ENCODE results near the gene MAD1L1. TPM values are rescaled to one million over a fixed set of nuclear protein-coding genes. Genes with fewer than 3 reads are reported as not detected.

The MAD1L1 gene
- total RNA-seq, 4 donors from 2014 or later = 8.0 to 52.7 (median 26.7) TPM

GRCh38 chr7:2141021-2141410 is 91.7 kb downstream of the MAD1L1 start:
- intact Hi-C loops (cut with DNase I; ENCODE audit: low total_unique reads) = no loop called here
- in situ Hi-C loops (cut with MboI; ENCODE audit: low pct_ligation_motif_present in 1 of 4, low pct_unique_long_range_greater_than_20kb in 1 of 4, low sequenced_read_pairs in 3 of 4) = no loop called here
- no peaks in the 10 kb centered on the region for H3K36me3 ChIP-seq
- DNase-seq = no peak
- H3K4me1 ChIP-seq = no peaks in the 10 kb centered on the region
- no peak for TF ChIP-seq POLR2A (IDR thresholded peaks at IDR 0.05)
- TF ChIP-seq EP300 (IDR thresholded peaks at IDR 0.05; ENCODE audit: low read depth) = no peak
- TF ChIP-seq POLR2AphosphoS5 (IDR thresholded peaks at IDR 0.05) = no peak
- TF ChIP-seq CTCF (IDR thresholded peaks at IDR 0.05) = no peak
- H3K27ac ChIP-seq = no peak overlapping the region
- H3K4me3 ChIP-seq = no peak overlapping the region
- no peaks in the 10 kb centered on the region for H3K9me3 ChIP-seq
- H3K27me3 ChIP-seq = no peaks in the 10 kb centered on the region
- 94 to 96% methylated on average over 9 to 17 of the region's 17 CpGs for WGBS, 2 donors (ENCODE audit: low coverage in 1 of 2)

- H3K4me1 ChIP-seq = no peaks in the 10 kb centered on the region
- intact Hi-C loops (cut with DNase I; ENCODE audit: low total_unique reads) = no loop called here
- in situ Hi-C loops (cut with MboI; ENCODE audit: low pct_ligation_motif_present in 1 of 4, low pct_unique_long_range_greater_than_20kb in 1 of 4, low sequenced_read_pairs in 3 of 4) = no loop called here
- TF ChIP-seq POLR2A (IDR thresholded peaks at IDR 0.05) = no peak
- TF ChIP-seq CTCF (IDR thresholded peaks at IDR 0.05) = no peak
- TF ChIP-seq POLR2AphosphoS5 (IDR thresholded peaks at IDR 0.05) = no peak
- TF ChIP-seq EP300 (IDR thresholded peaks at IDR 0.05; ENCODE audit: low read depth) = no peak
- H3K4me3 ChIP-seq = no peak overlapping the region
- no peak for DNase-seq
- no peaks in the 10 kb centered on the region for H3K9me3 ChIP-seq
- WGBS, 2 donors (ENCODE audit: low coverage in 1 of 2) = 89% methylated on average over 1 to 21 of the region's 21 CpGs
- H3K27me3 ChIP-seq = no peaks in the 10 kb centered on the region
- no peaks in the 10 kb centered on the region for H3K36me3 ChIP-seq
- no peak overlapping the region for H3K27ac ChIP-seq
These were observed 92.3 kb downstream of the MAD1L1 start for GRCh38 chr7:2140216-2141020.

GRCh38 chr7:2139004-2139699 is 93.6 kb downstream of the MAD1L1 start:
- Histone ChIP-seq H3K27me3 (no peaks in the 10 kb centered on the region), H3K36me3 (no peaks in the 10 kb centered on the region), H3K4me3 (no peak overlapping the region), H3K4me1 (no peaks in the 10 kb centered on the region), H3K9me3 (no peaks in the 10 kb centered on the region), H3K27ac (no peak overlapping the region)
- in situ Hi-C loops (cut with MboI; ENCODE audit: low pct_ligation_motif_present in 1 of 4, low pct_unique_long_range_greater_than_20kb in 1 of 4, low sequenced_read_pairs in 3 of 4) = no loop called here
- intact Hi-C loops (cut with DNase I; ENCODE audit: low total_unique reads) = no loop called here
- no peak for DNase-seq
- no peak for TF ChIP-seq CTCF (IDR thresholded peaks at IDR 0.05)
- TF ChIP-seq POLR2AphosphoS5 (IDR thresholded peaks at IDR 0.05) = no peak
- TF ChIP-seq EP300 (IDR thresholded peaks at IDR 0.05; ENCODE audit: low read depth) = no peak
- no peak for TF ChIP-seq POLR2A (IDR thresholded peaks at IDR 0.05)
- WGBS, 2 donors (ENCODE audit: low coverage in 1 of 2) = 85 to 90% methylated on average over 4 to 17 of the region's 20 CpGs

GRCh38 chr7:2138146-2138765 is 94.5 kb downstream of the MAD1L1 start:
- in situ Hi-C loops (cut with MboI; ENCODE audit: low pct_ligation_motif_present in 1 of 4, low pct_unique_long_range_greater_than_20kb in 1 of 4, low sequenced_read_pairs in 3 of 4) = no loop called here
- Histone ChIP-seq H3K36me3 (no peaks in the 10 kb centered on the region), H3K9me3 (no peaks in the 10 kb centered on the region), H3K27me3 (no peaks in the 10 kb centered on the region), H3K4me1 (no peaks in the 10 kb centered on the region), H3K4me3 (no peak overlapping the region), H3K27ac (no peak overlapping the region)
- TF ChIP-seq POLR2A (IDR thresholded peaks at IDR 0.05) = no peak
- TF ChIP-seq EP300 (IDR thresholded peaks at IDR 0.05; ENCODE audit: low read depth) = no peak
- no peak for TF ChIP-seq POLR2AphosphoS5 (IDR thresholded peaks at IDR 0.05)
- no peak for TF ChIP-seq CTCF (IDR thresholded peaks at IDR 0.05)
- 60 to 84% methylated on average over 1 to 17 of the region's 17 CpGs for WGBS, 2 donors (ENCODE audit: low coverage in 1 of 2)
- peak; percentile 19 for DNase-seq
- intact Hi-C loops (cut with DNase I; ENCODE audit: low total_unique reads) = no loop called here
